Measurements from ENCODE around the gene PRR5. TPM values are rescaled to one million over a fixed set of nuclear protein-coding genes. Genes with fewer than 3 reads are reported as not detected.
"Not testable (repeated sequence)": the region's sequence is repeated elsewhere in the genome, so short reads cannot be mapped to it uniquely, and the experiment has no call there.

The PRR5 gene
- total RNA-seq, 1 donor from 2014 or later: 14.0 TPM

DNA sequence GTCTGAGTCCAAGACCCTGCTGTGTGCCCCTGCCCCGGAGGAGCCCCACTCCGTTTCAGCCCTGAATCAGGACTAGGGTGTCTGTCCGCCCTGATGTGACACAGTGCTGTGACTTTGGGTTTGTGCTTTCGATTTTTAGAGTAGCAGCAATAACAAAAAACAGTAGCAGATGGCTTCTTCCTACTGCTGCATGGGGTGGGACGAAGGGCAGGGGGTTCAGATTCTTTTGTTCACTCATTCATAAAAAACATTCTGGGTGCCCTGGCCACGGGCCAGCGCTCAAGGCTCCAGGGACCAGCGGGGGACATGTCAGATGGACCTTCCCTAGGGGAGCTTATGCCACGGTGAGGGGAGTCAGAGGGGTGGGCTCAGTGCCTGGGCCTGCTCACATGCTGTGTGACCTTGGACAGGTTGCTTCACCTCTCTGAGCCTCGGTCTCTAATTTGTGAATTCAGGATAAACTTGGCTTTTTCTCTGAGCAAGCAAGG, 24.6 kb upstream of the PRR5 start:
- Histone ChIP-seq H3K36me3 (ENCODE audit: control insufficient read depth, insufficient read depth, low read length) (no peaks in the 10 kb centered on the region), H3K4me3 (ENCODE audit: low read depth, low read length) (no peak overlapping the region), H3K27me3 (ENCODE audit: control insufficient read depth, insufficient read depth, low read length) (no peaks in the 10 kb centered on the region)
- FAIRE-seq: no peak
- no peak for DNase-seq (ENCODE audit: low read depth)
- TF ChIP-seq, protein P1, sequence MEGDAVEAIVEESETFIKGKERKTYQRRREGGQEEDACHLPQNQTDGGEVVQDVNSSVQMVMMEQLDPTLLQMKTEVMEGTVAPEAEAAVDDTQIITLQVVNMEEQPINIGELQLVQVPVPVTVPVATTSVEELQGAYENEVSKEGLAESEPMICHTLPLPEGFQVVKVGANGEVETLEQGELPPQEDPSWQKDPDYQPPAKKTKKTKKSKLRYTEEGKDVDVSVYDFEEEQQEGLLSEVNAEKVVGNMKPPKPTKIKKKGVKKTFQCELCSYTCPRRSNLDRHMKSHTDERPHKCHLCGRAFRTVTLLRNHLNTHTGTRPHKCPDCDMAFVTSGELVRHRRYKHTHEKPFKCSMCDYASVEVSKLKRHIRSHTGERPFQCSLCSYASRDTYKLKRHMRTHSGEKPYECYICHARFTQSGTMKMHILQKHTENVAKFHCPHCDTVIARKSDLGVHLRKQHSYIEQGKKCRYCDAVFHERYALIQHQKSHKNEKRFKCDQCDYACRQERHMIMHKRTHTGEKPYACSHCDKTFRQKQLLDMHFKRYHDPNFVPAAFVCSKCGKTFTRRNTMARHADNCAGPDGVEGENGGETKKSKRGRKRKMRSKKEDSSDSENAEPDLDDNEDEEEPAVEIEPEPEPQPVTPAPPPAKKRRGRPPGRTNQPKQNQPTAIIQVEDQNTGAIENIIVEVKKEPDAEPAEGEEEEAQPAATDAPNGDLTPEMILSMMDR (IDR thresholded peaks at IDR 0.05; ENCODE audit: insufficient read depth, low read length, severe bottlenecking): no peak

DNA sequence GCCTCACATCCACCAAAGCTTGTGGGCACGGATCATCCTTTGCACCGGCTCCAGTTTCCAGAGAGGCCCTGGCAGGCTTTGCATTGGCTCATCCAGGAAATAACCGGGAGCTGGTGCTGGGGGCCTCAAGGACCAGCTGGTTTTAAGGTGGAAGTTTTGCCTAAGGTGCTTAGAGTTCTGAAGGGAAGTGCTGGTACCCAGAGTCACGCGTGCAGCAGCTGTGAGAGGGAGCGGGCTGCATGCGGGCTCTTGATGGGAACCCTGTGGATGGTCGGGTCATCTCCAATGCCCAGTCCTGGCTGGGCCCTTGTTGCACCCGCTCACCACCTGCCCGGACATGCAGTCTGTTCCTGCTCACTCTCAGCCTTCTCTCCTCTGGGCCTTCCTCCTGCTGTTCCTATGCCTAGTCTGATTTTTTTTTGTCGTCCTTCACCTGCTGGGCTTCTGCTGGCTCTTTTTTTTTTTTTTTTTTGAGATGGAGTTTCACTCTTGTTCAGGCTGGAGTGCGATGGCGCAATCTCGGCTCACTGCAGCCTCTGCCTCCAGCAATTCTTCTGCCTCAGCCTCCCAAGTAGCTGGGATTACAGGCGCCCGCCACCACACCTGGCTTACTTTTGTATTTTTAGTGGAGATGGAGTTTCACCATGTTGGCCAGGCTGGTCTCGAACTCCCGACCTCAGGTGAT, 24.0 kb upstream of the PRR5 start:
- H3K36me3 ChIP-seq (ENCODE audit: control insufficient read depth, insufficient read depth, low read length): no peaks in the 10 kb centered on the region
- TF ChIP-seq, protein P1 (IDR thresholded peaks at IDR 0.05; ENCODE audit: insufficient read depth, low read length, severe bottlenecking): no peak
- DNase-seq (ENCODE audit: low read depth) (no peak), FAIRE-seq (no peak)
- no peak overlapping the region for H3K4me3 ChIP-seq (ENCODE audit: low read depth, low read length)
- no peaks in the 10 kb centered on the region for H3K27me3 ChIP-seq (ENCODE audit: control insufficient read depth, insufficient read depth, low read length)

DNA sequence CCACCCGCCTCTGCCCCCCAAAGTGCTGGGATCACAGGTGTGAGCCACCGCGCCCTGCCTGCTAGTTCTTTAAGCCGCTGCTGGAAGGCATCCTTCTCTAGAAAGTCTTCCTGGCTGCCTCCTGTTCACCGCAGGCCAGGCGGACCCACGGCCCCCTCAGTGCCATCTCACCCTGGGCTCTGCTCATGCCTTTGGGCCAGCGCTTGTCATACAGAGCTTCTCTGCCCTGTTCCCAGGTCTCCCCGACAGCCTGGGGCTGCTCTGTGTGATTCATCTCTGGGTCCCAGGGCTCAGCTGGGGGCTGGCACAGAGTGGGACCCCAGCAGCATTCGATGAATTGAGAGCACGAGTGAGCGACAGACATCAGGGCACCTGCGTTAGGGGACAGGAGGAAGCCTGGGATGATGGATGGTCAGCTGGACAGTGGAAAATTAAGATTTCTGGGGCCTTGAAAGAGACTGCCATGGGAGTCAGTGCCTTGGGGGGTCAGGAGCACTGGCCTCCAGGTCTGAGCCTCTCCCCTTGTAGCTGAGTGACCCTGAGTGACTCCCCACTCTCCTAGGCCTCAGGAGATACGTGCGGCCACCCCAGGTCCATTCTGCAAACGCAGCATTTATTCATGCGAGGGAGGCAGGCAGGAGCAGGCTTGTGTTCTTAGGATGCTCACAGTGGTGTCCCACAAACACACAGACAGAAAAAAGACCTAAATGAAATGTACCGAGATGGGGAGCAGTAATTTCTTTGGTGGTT, 23.3 kb upstream of the PRR5 start:
- Histone ChIP-seq H3K36me3 (ENCODE audit: control insufficient read depth, insufficient read depth, low read length) (no peaks in the 10 kb centered on the region), H3K27me3 (ENCODE audit: control insufficient read depth, insufficient read depth, low read length) (no peaks in the 10 kb centered on the region), H3K4me3 (ENCODE audit: low read depth, low read length) (no peak overlapping the region)
- no peak for DNase-seq (ENCODE audit: low read depth)
- no peak for FAIRE-seq
- TF ChIP-seq, protein P1 (IDR thresholded peaks at IDR 0.05; ENCODE audit: insufficient read depth, low read length, severe bottlenecking): no peak

DNA sequence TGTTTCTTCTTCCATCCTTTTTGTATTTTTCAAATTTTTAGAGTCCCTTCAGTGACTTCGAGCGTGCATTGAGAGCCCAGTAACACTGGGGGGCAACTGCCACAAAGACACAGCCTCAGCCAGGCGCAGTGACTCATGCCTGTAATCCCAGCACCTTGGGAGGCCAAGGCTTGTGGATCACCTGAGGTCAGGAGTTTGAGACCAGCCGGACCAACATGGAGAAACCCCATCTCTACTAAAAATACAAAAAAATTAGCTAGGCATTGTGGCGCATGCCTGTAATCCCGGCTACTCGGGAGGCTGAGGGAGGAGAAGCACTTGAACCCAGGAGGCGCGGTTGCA, 22.7 kb upstream of the PRR5 start:
- not testable (repeated sequence) for FAIRE-seq; DNase-seq (ENCODE audit: low read depth); H3K4me3 ChIP-seq (ENCODE audit: low read depth, low read length); H3K27me3 ChIP-seq (ENCODE audit: control insufficient read depth, insufficient read depth, low read length); H3K36me3 ChIP-seq (ENCODE audit: control insufficient read depth, insufficient read depth, low read length)

DNA sequence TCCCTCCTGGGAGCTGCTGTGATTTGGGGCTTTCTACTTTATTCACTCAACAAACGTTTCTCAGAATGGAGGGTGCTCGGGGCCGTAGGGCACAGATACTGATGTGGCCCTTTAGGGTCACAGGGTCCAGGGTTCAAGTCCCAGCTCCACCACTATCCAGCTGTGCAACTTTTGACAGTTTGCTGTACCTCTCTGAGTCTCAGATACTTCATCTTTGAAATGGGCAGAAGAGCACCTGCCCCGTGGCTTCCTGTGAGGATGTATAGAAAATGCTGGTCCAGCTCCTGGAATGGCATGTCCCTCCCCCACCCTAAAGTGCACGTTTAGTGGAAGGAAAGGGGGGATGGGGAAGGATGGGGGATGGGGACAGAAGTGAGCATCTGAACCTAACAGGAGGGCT, 21.9 kb upstream of the PRR5 start:
- H3K27me3 ChIP-seq (ENCODE audit: control insufficient read depth, insufficient read depth, low read length): no peaks in the 10 kb centered on the region
- H3K36me3 ChIP-seq (ENCODE audit: control insufficient read depth, insufficient read depth, low read length): no peaks in the 10 kb centered on the region
- H3K4me3 ChIP-seq (ENCODE audit: low read depth, low read length): no peak overlapping the region
- TF ChIP-seq, protein P1 (IDR thresholded peaks at IDR 0.05; ENCODE audit: insufficient read depth, low read length, severe bottlenecking): no peak
- DNase-seq (ENCODE audit: low read depth) (no peak), FAIRE-seq (no peak)

DNA sequence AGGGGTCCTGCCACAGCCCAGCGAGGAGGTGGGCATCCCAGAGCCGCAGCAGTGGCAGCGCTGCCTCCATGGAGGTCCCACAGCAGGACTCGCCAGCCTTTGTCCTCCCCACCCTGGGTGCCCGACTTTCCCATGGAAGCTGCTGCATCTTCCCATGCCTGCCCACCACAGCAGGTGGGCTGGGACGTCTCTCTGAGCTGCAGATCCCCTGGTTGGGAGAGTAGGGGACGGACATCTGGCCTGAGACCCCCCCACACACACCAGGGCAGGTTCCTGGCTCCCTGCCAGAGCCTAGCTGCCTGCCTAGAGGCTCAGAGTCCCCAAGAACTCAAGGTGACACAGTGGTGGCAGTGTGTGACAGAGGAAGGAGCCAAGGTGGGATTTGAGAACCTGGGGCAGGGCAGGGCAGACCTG, 21.5 kb upstream of the PRR5 start:
- Histone ChIP-seq H3K4me3 (ENCODE audit: low read depth, low read length) (no peak overlapping the region), H3K27me3 (ENCODE audit: control insufficient read depth, insufficient read depth, low read length) (no peaks in the 10 kb centered on the region), H3K36me3 (ENCODE audit: control insufficient read depth, insufficient read depth, low read length) (no peaks in the 10 kb centered on the region)
- FAIRE-seq (no peak), DNase-seq (ENCODE audit: low read depth) (no peak)
- TF ChIP-seq, protein P1 (IDR thresholded peaks at IDR 0.05; ENCODE audit: insufficient read depth, low read length, severe bottlenecking): no peak

Measured in bronchial epithelial cell (primary cell).